Spleen (tissue), 11 donors: ENCODE results near the gene IL1RN. TPM values are rescaled to one million over a fixed set of nuclear protein-coding genes. Genes with fewer than 3 reads are reported as not detected.

Experiments used
- DNase-seq: peaks from one replicate; pipeline ENCODE4 v3.0.0-alpha.2; 2020
- H3K27ac ChIP-seq, 8 donors: fragments of 200-600 bp; sonication (generic) in 7 of 8; 1 replicate in 4 of 8; 2 replicates in 4 of 8; pipeline versions ENCODE4 v1.5.0 to v1.8.0; 2016 to 2021; ENCODE audit warnings: inconsistent platforms in 4 of 8, mild to moderate bottlenecking in 4 of 8, moderate library complexity in 1 of 8
- H3K27me3 ChIP-seq, 7 donors: fragments of 200-600 bp; sonication (generic) in 6 of 7; replicated peaks in 1 of 7; 1 replicate in 4 of 7; 2 replicates in 3 of 7; pipeline versions ENCODE4 v1.5.0 to v1.8.0; 2016 to 2021; ENCODE audit warnings: inconsistent platforms in 3 of 7, mild to moderate bottlenecking in 1 of 7
- H3K36me3 ChIP-seq, 6 donors: fragments of 200-600 bp; sonication (generic) in 5 of 6; 1 replicate in 4 of 6; 2 replicates in 2 of 6; pipeline versions ENCODE4 v1.5.0 to v1.8.0; 2016 to 2021; ENCODE audit warnings: inconsistent platforms in 2 of 6
- H3K4me1 ChIP-seq, 6 donors: fragments of 200-600 bp; sonication (generic) in 5 of 6; 1 replicate in 3 of 6; 2 replicates in 3 of 6; pipeline versions ENCODE4 v1.5.0 to v1.8.0; 2016 to 2021; ENCODE audit warnings: inconsistent platforms in 3 of 6
- H3K4me3 ChIP-seq, 8 donors: fragments of 200-600 bp; sonication (generic) in 7 of 8; 1 replicate in 4 of 8; 2 replicates in 4 of 8; pipeline versions ENCODE4 v1.5.0 to v1.8.0; 2016 to 2021; ENCODE audit warnings: inconsistent platforms in 4 of 8, mild to moderate bottlenecking in 4 of 8, moderate library complexity in 2 of 8
- H3K9me3 ChIP-seq, 8 donors: fragments of 200-600 bp; sonication (generic) in 7 of 8; 1 replicate in 4 of 8; 2 replicates in 4 of 8; pipeline versions ENCODE4 v1.5.0 to v1.8.0; 2016 to 2021; ENCODE audit warnings: inconsistent platforms in 4 of 8
- CTCF ChIP-seq, 11 experiments: fragments of 200-600 bp in 7 of 11; fragments of 450-650 bp in 4 of 11; sonication (generic) in 4 of 11; IDR thresholded peaks in 8 of 11; conservative IDR thresholded peaks in 3 of 11; 1 replicate in 7 of 11; 2 replicates in 4 of 11; pipeline versions ENCODE4 v1.4.0 to v1.8.0; 2016 to 2021; ENCODE audit warnings: antibody characterized with exemption in 11 of 11, inconsistent platforms in 4 of 11, mild to moderate bottlenecking in 1 of 11
- POLR2A ChIP-seq, 3 donors: fragments of 450-650 bp; IDR thresholded peaks; one replicate each; pipeline ENCODE4 v1.5.1; 2017; ENCODE audit warnings: antibody characterized with exemption in 3 of 3, mild to moderate bottlenecking in 1 of 3
- POLR2AphosphoS5 ChIP-seq, 3 donors: sonication (generic); formaldehyde crosslinking; IDR thresholded peaks; one replicate each; pipeline ENCODE4 v1.5.1; 2017; ENCODE audit warnings: antibody characterized with exemption in 3 of 3
- WGBS, 5 donors: extraction: QIAGEN DNeasy Blood & Tissue Kit in 3 of 5; methylation state at CpG; one replicate each; pipeline versions ENCODE4 v1.1.5 to v1.1.7; 2013 to 2018; 5-methylcytosine and 5-hydroxymethylcytosine counted together
- intact Hi-C: fragments of 100-400 bp; cut with DNase I; formaldehyde crosslinking; loops from one replicate; pipeline ENCODE4 v1.15.0; 2023; ENCODE audit warnings: low total_unique reads
- polyA plus RNA-seq, 3 donors: library from polyadenylated mRNA; stranded (reverse); fragments of 200-250 nt; gene quantifications; one replicate each; pipeline ENCODE4 v1.2.1, GENCODE V29; 2013
- total RNA-seq, 7 donors: library from RNA; depleted of rRNA in 3 of 7; stranded (reverse); fragments of >200 nt in 3 of 7; fragmentation: NEBNext Ultra II Directional in 4 of 7; extraction: Animal tissue kit (Norgen Biotek cat#: 25700) in 4 of 7; gene quantifications; one replicate each; pipeline versions ENCODE4 v1.1.0 to v1.2.1, GENCODE V29; 2016 to 2021
- donor health status: healthy with polysubstance abuse.
- donor health status: DM: no; HTN: no; CAD: no; lungs with moderate emphysema.
- donor health status: DM: no; HTN: no; CAD: no.
- donor health status: Bipolar disorder and iron deficiency.
- donor health status: healthy.
- donor health status: DM: no; HTN: no; CAD: no.
- donor health status: DM: yes; HTN: yes; CAD: no.

IL1RN gene
- total and polyA plus RNA-seq, 10 donors, result 1.9 to 53.9 (median 12.0) TPM

- DNase-seq, result no peak
- Histone ChIP-seq H3K27ac (no peak overlapping the region), H3K4me1 (peaks cover 5 to 28% (median 23%) of the 10 kb centered on the region in 6 donors), H3K9me3 (no peaks in the 10 kb centered on the region), H3K36me3 (no peaks in the 10 kb centered on the region), H3K27me3 (peaks cover 0 to 4% (median under 1%) of the 10 kb centered on the region in 7 donors), H3K4me3 (no peak overlapping the region)
- no peak for TF ChIP-seq POLR2A (IDR thresholded peaks at IDR 0.05)
- TF ChIP-seq POLR2AphosphoS5 (IDR thresholded peaks at IDR 0.05), result no peak
- TF ChIP-seq CTCF (IDR thresholded peaks at IDR 0.05 in 8 of 11, conservative IDR thresholded peaks at IDR 0.05 in 3 of 11), result no peak
- intact Hi-C loops, result no loop called here
Observed at GRCh38 chr2:113162869-113163268, 35.5 kb downstream of the IL1RN start.

DNA sequence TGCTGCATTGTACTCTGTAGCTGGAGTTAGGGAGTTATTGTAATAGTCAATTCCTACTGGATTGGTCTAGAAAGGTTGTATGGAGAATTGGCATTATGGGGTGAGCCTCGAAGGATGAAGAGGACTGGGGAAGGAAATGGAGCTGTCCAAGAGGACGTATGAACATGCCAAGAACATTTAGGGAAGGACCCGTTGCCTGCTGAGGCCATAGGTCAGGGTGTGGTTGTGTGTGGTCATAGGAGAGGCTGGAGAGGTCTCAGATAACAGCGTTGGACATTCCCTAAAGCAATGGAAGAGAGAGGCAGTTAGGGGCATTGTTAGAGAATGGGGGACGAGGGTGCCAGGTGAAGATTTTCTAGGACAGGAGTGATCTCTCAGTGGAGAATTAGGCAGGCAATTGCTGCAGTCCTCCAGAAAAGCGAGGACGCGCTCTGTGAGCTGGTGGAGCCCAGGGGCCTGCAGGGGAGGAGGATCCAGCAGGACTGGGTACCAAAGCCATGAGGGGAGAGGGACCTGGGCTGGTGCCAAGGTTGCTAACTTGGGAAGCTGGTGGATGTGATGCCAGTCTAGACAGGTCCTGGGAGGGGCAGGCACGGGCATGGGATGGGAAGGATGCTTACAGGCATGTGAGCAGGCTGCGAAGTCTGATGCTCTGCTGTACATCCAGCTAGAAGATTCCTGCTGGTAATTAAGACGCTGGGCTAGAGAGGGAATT, 37.0 kb downstream of the IL1RN start:
- Histone ChIP-seq H3K27me3 (no peaks in the 10 kb centered on the region), H3K4me1 (peaks cover 13 to 37% (median 30%) of the 10 kb centered on the region in 6 donors), H3K4me3 (no peak overlapping the region), H3K9me3 (no peaks in the 10 kb centered on the region), H3K36me3 (no peaks in the 10 kb centered on the region), H3K27ac (no peak overlapping the region)
- intact Hi-C loops, result no loop called here
- DNase-seq, result peak; percentile 58
- 73 to 88% (median 79%) methylated on average over 11 of the region's 11 CpGs for WGBS, 5 donors
- TF ChIP-seq POLR2AphosphoS5 (IDR thresholded peaks at IDR 0.05) (no peak), CTCF (IDR thresholded peaks at IDR 0.05 in 8 of 11, conservative IDR thresholded peaks at IDR 0.05 in 3 of 11) (no peak), POLR2A (IDR thresholded peaks at IDR 0.05) (no peak)

DNA sequence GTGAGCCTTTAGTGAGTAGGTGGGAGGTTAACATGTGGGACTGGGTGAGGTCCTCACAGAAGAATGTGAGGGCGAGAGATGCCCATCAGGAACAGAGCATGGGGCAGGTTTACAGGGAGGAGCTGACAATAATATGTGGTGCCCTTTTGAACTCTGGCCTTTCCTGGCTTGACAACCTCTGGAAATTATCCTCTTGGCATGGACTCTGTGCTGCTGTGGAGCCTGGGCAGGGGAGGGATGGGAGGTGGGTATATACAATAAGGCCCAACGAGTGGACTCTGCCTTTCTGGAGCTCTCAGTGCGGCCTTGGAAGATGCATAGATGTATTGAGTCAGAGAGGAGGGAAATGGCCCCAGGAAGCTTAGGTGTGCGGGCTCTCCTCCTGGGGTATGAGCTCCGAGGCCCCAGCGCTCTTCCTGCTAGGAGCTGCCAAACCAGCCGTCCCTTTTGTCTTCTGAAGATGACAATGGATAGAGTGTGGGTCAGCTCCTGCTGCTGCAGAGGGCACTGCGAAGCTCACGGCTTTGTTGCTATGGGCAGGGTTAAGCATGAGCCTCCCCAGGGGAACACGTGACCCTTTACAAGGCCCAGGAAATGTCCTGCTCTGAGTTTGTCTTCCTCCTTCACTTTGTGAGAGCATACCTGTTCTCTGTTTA, 37.7 kb downstream of the IL1RN start:
- Histone ChIP-seq H3K4me1 (peaks cover 15 to 42% (median 36%) of the 10 kb centered on the region in 6 donors), H3K27ac (no peak overlapping the region), H3K27me3 (no peaks in the 10 kb centered on the region), H3K4me3 (no peak overlapping the region), H3K9me3 (no peaks in the 10 kb centered on the region), H3K36me3 (no peaks in the 10 kb centered on the region)
- TF ChIP-seq POLR2A (IDR thresholded peaks at IDR 0.05), result no peak
- DNase-seq, result peak; percentile 49
- 87 to 92% (median 89%) methylated on average over 10 of the region's 10 CpGs for WGBS, 5 donors
- intact Hi-C loops, result no loop called here

DNA sequence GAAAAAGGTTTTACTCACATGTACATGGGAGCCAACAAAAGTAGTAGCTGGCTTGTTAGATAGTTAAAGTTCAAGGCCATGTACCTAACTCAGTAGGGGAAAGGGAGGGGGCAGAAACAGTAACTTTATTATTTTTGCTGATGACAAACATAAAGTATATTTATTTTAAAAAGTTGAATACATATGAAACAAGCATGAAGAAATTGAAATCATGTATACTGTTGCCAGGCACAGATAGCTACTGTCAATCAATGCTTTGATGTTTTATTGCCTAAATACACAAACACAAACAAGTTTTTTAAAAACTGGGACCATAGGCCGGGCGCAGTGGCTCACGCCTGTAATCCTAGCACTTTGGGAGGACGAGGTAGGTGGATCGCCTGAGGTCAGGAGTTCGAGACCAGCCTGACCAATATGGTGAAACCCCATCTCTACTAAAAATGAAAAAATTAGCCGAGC, 38.8 kb downstream of the IL1RN start:
- peaks cover 15 to 52% (median 36%) of the 10 kb centered on the region in 6 donors for H3K4me1 ChIP-seq
- no peaks in the 10 kb centered on the region for H3K9me3 ChIP-seq
- H3K27me3 ChIP-seq, result no peaks in the 10 kb centered on the region
- no peak for TF ChIP-seq CTCF (IDR thresholded peaks at IDR 0.05 in 8 of 11, conservative IDR thresholded peaks at IDR 0.05 in 3 of 11)
- TF ChIP-seq POLR2AphosphoS5 (IDR thresholded peaks at IDR 0.05), result no peak
- no peak for TF ChIP-seq POLR2A (IDR thresholded peaks at IDR 0.05)
- H3K36me3 ChIP-seq, result no peaks in the 10 kb centered on the region
- no peak overlapping the region for H3K4me3 ChIP-seq
- DNase-seq, result no peak
- intact Hi-C loops, result no loop called here
- no peak overlapping the region for H3K27ac ChIP-seq
- WGBS, 5 donors, result 90 to 95% (median 94%) methylated on average over 7 of the region's 7 CpGs
